ENCODE results near the gene ZNF497.
"Not testable (repeated sequence)": the region's sequence is repeated elsewhere in the genome, so short reads cannot be mapped to it uniquely, and the experiment has no call there.

ZNF497 gene

DNA sequence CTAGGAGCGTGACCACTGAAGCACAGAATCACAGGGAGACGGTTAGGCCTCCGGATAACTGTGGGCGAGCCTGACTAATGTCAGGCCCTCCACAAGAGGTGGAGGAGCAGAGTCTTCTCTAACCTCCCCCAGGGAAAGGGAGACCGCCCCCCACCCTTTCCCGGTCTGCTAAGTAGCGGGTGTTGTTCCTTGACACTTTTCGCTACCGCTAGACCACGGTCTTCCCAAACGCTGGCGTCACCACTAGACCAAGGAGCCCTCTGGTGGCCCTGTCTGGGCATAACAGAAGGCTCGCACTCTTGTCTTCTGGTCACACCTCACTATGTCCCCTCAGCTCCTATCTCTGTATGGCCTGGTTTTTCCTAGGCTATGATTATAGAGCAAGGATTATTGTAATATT is 51.9 kb downstream of the ZNF497 start:
- not testable (repeated sequence) for DNase-seq (ENCODE audit: low read depth)

- no peak for DNase-seq (ENCODE audit: low read depth)
Measured at GRCh38 chr19:58307736-58308135, 54.8 kb downstream of the ZNF497 start.

DNA sequence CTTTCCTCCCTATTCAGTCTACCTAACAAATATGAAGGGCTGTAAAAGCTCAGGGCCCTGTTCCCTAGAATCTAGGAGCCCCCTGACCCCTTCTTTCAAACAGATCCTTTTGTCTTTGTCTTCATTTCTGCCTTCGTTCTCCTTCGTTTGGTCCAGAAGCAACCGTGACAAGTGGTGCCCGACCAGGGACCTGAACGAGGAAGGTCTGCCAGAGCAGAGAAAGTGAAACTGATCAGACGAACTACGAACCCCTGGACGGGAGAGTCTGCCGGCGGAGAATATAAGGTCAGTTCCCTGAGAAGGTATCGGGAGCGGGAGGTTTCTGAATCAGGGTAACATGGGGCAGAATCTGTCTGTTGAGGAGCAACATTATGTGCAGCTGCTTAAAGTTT is 56.6 kb downstream of the ZNF497 start:
- no peak for DNase-seq (ENCODE audit: low read depth)

- DNase-seq (ENCODE audit: low read depth) = peak; percentile 94
Measured at GRCh38 chr19:58305065-58305931, 57.3 kb downstream of the ZNF497 start, which contains the start of gene ERVK3-1. Gene ERVK3-1 (plus strand): TSS chr19:58305377. CDS start chr19:58312169, 6,792 bp downstream.

GRCh38 chr19:58304748-58305064 is 57.8 kb downstream of the ZNF497 start:
- DNase-seq (ENCODE audit: low read depth) = no peak

Data from ELR (cell line).